NOMO-1 (cell line): ENCODE data around the gene CPLX1.
"Not testable (repeated sequence)": the region's sequence is repeated elsewhere in the genome, so short reads cannot be mapped to it uniquely, and the experiment has no call there.

Experiments used
- DNase-seq, 2 experiments: peaks; one replicate each; lab custom pipeline; 2025; ENCODE audit not compliant: unreplicated experiment in 2 of 2; lab: John Stamatoyannopoulos, UW

Gene CPLX1

DNA sequence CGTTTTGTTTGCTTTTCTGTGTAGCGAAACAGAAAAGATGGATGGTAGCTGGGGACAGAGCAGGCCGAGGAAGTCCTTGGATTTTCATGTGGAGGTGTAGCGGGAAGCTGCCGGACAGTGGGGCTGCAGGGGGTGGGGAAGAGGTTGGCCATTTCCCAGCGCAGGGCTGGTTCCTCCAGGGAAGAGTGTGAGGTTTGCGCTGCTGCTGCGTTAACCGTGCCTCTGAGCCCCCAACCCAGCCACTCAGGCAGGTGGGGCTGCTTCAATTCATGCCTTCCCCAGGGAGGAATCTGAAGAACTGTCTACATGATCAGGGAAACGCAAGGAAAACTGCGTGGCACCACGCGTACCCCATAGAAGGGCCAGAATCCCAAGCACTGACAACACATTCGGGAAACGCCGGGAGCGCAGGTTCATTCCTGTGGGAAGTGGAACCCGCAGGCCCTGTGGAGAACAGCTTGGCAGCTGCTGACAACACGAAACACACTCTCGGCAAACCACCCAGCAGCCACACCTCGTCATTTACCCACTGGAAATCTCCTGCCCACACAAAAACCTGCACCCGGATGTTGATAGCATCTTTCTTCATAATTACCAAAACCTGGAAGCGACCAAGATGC, 62.6 kb downstream of the CPLX1 start:
- no peak for DNase-seq

- no peak for DNase-seq
Observed at GRCh38 chr4:762211-763190, 63.4 kb downstream of the CPLX1 start.

DNA sequence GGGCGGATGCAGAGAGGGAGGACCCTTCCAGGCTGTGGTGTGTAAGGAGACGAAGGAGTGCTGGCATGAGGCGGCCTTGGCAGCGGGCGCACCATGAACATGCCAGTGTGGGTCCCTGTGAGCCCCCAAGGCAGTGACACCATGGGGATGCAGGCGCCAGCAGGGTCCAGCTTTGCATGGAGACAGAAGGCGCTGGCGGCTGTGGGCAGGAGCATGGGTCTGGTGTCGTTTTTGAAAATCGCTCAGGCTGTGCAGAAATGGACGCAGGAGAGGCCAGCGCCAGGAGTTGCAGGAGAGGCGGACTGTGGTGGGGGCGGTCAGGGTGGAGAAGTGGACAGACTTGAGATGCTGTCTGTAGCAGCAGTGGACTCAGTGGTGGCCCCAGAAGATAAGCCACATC, 64.2 kb downstream of the CPLX1 start:
- DNase-seq, result no peak

GRCh38 chr4:761086-761485, 64.8 kb downstream of the CPLX1 start:
- DNase-seq, result no peak

DNA sequence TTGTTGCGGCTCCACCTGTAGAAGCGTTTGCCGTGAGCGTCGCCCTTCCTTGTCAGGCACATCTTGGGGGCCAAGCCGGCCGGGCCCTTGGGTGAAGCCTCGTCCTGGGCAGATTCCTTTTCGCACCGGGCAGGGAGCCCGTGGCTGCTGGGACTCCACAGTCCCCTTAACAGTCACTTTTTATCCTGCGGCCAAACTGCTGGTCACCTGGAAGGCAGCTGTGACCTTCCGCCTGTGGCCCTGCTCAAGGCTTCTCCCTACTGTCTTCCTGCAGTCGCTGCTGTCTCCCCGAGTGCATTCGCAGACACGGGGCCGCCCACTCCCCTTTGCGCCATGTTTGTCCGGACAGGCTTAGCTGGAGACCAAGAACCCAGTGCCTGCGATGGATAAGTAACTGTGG, 65.3 kb downstream of the CPLX1 start:
- DNase-seq, result no peak

GRCh38 chr4:759810-760209, 66.1 kb downstream of the CPLX1 start:
- DNase-seq, result not testable (repeated sequence)

GRCh38 chr4:757111-757510, 68.8 kb downstream of the CPLX1 start:
- no peak for DNase-seq

DNA sequence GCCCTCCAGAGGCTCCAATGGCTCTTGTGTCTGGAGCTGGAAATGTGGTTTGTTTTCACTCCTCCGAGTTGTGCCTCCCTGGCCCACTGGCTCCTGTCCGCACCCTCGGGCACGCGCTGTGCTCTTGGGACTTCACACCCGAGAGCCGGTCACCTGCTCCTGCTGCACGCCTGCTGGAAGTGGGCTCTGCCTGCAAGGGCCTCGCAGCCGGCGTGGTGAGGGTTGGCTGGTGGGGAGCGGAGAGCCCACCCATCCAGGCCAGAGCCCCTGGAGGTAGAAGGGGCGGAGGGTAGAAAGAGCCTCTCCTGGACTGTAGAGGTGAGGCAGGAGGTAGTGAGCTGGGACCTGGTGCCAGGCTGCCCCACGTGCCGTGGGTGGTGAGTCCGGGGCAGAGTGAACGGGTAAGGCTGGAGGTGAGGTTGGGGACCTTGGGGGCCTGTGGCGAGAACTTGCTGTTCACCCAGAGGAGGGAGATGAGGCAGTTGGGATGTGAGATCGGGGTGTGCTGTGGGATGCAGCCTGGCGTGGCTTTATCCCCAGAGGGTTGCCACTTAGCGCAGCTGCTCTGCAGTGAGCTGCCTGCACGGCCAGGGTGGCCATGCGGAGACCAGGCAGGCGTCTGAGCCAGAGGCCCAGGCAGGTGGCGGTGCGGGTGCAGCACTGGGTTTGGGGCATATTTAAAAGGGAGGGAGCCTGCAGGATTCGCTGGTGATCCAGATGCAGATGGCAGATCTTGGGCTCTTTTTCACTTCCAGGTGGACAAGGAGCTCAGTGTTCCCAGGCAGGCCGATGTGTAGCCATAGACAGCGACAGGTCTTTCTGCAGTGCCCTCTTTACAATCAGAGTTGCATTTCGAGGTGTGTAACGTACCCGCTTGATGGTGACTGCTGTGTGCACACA, 71.5 kb downstream of the CPLX1 start:
- DNase-seq, result no peak

GRCh38 chr4:753186-753585, 72.7 kb downstream of the CPLX1 start:
- not testable (repeated sequence) for DNase-seq

DNA sequence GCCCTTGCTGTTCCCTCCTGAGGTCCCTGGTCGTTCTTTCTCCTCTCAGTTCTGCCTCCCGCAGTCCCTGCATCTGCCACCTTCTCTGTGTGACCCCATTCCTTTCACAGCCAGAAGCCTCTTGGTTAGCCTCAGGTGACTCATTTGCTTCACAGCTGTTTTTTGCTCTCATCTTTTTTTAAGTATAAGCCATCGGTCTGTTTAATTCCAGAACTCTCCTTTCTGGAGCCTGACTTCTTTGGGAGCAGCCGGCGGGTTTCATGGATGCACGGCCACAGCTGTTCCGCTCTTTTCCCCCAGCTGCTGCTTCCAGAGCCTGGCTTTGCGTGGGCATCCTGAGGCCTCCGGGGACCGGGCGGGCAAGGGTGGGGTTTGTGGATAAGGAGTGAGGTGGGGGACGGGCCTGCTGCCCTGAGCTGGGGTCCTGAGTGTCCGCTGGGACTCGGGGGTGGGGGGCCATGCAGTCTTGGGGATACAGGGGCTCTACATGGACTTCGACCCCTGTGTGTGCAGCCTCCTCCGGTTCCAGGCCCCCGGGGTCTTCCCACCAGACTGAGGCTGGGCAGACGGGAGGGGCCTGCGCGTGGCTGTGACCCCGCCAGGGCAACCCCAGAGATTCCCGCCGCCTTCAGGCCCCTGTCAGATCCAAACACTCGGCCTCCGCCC, 73.6 kb downstream of the CPLX1 start:
- no peak for DNase-seq

- no peak for DNase-seq
Observed at GRCh38 chr4:751676-752075, 74.3 kb downstream of the CPLX1 start.

DNA sequence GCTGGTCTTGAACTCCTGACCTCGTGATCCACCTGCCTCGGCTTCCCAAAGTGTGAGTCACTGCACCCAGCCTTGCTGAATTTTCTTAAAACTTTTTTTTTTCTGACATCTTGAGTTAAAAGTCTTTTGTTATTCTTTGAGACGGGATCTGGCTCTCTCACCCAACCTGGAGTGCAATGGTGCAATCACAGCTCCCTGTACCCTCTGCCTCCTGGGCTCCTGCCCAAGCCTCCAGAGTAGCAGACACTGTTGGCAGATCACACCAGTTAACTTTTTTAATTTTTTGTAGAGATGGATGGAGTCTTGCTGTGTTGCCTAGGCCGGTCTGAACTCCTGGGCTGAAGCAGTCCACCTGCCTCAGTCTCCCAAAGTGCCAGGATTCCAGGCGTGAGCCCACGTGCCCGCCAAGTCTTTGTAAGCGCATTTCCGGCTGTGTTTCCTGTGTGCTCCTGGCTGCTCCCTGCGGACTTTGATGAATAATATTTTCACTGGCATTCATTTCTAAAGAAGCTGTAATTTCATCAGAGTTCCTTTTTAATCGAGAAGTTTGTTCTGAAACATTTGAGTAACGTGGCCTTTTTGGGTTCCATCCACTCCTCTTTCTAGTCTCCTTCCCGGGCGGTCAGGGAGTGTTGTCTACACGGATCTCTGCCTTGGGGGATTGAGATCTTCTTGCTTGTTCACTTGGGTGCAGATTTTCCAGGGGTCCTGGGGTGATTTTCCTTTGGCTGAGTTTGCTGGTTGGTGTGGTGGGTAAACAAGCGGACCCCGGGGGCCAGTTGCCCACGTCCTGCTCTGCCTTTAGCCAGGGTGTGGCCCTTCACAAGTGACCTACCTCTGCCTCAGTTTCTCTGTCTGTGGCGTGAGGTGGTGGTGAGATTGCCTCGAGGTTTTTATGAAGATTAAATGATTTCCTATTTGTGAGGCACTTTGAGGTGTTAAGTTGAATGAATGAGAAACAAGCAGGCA, 75.9 kb downstream of the CPLX1 start:
- DNase-seq, result no peak

- no peak for DNase-seq
Observed at GRCh38 chr4:748461-748860, 77.5 kb downstream of the CPLX1 start.

- DNase-seq, result no peak
Observed at GRCh38 chr4:747546-748170, 78.3 kb downstream of the CPLX1 start.

- DNase-seq, result no peak
Observed at GRCh38 chr4:744212-744841, 81.6 kb downstream of the CPLX1 start.

DNA sequence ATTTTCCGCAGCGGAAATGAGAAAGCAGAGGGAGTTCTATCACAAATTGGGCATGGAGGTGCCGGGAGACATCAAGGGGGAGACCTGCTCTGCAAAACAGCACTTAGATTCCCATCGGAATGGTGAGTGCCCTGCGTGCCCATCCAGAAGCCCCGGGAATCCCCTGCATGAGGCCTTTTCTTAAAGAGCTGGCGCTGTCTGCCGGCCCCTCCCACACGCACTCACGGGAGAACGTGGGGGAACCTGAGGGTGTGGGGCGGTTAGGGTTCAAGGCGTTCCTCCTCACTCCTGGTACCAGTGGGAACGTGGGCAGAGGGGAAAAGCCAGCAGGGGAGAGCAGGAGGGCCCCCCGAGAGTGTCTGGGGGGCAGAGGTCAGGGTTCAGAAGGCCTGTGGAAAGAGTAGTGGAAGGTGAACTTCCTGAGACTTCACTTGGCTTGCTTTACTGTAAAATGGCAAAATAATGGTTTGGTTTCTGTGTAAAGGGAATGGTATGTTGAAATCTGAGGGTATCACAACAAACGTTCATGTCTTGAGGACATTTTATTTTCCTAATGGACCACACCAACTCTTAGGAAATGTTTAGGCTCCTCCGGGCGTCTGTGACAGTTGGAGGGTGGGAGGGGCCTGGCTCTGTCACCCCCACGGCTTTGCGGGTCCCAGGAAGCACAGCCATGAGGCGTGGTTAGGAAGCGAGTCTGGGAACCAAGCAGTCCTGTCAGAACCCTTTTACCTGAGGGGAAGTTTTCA, 82.3 kb downstream of the CPLX1 start:
- no peak for DNase-seq

GRCh38 chr4:742742-743311, 83.1 kb downstream of the CPLX1 start:
- DNase-seq, result peak; percentile 8 to 41
